ENCODE data around the gene TMPRSS6. TPM values are rescaled to one million over a fixed set of nuclear protein-coding genes. Genes with fewer than 3 reads are reported as not detected.

TMPRSS6 gene
- total and polyA plus RNA-seq, 12 donors = under 0.01 to 1.2 (median 0.08) TPM; not detected in 7

GRCh38 chr22:37052386-37053309 is 56.9 kb downstream of the TMPRSS6 start:
- intact Hi-C loops (cut with DNase I) = no loop called here
- Histone ChIP-seq H3K9me3 (replicated peaks in 1 of 3) (no peaks in the 10 kb centered on the region), H3K36me3 (replicated peaks in 1 of 2) (peaks cover 0 to 17% of the 10 kb centered on the region in 2 donors), H3K27me3 (no peaks in the 10 kb centered on the region), H3K27ac (no peak overlapping the region), H3K4me3 (peak overlapping the region in 2 of 4 donors; percentile 54 to 60), H3K4me1 (replicated peaks in 1 of 2) (peaks cover 9 to 13% of the 10 kb centered on the region in 2 donors)
- TF ChIP-seq CTCF (IDR thresholded peaks at IDR 0.05) (no peak), POLR2A (IDR thresholded peaks at IDR 0.05) (no peak)
- 68 to 98% (median 74%) methylated on average over 8 to 25 of the region's 25 CpGs for WGBS, 4 donors
- DNase-seq = no peak

DNA sequence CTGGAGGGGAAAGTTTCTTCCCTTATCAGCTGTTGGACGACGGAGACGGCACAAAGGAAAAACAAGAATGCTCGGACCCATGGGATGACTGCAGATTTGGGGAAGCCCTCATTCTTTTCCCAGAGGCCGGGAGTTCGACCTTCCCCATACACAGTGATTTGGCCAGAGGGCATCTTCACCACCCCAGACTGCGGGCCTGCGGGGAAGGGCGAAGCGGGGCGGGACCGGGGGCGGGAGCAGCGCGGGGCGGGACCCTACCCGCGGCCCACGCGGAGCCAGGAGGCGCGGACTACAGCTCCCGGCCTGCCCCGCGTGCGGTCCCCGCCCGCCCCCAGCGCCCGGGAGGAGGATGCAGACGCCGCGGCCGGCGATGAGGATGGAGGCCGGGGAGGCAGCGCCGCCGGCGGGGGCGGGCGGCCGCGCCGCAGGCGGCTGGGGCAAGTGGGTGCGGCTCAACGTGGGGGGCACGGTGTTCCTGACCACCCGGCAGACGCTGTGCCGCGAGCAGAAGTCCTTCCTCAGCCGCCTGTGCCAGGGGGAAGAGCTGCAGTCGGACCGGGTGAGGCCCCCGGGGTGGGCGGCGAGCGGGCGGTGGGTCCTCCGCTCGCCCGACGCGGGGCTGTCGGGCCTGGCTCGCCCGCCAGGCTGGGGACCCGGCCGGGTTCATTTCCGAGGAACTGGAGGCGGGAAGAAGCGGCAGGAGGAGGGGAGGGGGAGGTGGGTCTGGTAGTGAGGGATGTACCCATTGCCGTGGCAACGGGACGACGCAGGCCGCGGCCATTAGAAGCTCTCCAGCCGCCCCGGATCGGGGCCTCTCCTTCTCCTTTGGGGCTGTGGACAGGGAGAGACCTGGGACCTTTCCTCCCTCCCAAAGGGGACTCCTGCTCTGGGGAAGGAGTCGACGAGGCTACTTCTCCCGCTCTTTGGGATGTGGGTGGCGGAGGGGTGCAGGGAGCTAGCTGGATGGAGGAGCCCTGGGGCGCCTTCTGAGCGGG is 57.8 kb downstream of the TMPRSS6 start, which contains the start of gene KCTD17:
Gene KCTD17, plus strand, starts transcription at position 352 of the 995 bp plus-strand sequence. Its CDS starts 19 bp downstream, at position 371.
- peak in 1 of 6 experiments; percentile 8 for TF ChIP-seq CTCF (IDR thresholded peaks at IDR 0.05)
- peak in 1 of 2 donors; percentile 22 for TF ChIP-seq POLR2A (IDR thresholded peaks at IDR 0.05)
- DNase-seq = peak; percentile 49 to 73 (median 66)
- WGBS, 4 donors = 3 to 15% (median 5%) methylated on average over 13 to 89 of the region's 89 CpGs

DNA sequence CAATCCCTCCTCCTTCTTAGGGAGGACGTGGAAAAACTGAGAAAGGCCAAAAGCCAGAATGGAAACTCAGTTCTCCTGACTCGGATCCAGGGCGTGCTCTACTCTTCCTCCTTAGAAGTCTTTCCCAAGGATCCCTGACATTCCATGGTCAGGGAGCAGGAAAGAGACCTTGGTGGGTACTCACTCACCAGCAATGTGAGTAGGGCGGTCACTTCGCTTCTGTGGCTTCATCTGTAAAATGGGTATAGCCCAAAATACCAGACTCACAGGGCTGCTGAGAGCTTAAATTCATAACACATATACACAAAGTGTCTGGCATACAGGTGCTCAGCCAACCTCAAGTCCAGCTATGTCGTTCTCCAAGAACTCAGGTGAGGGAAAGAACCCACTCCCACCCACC is 58.6 kb downstream of the TMPRSS6 start:
- 64 to 74% (median 68%) methylated on average over 6 of the region's 6 CpGs for whole genome bisulfite sequencing, 4 donors
- peak overlapping the region in 2 of 5 donors; percentile 44 to 76 for H3K27ac ChIP-seq
- peaks cover 9 to 13% of the 10 kb centered on the region in 2 donors for H3K4me1 ChIP-seq (replicated peaks in 1 of 2)
- TF ChIP-seq CTCF (IDR thresholded peaks at IDR 0.05) (no peak), POLR2A (IDR thresholded peaks at IDR 0.05) (no peak)
- intact Hi-C loops (cut with DNase I) = no loop called here
- no peaks in the 10 kb centered on the region for H3K9me3 ChIP-seq (replicated peaks in 1 of 3)
- H3K27me3 ChIP-seq = no peaks in the 10 kb centered on the region
- DNase-seq = no peak
- H3K36me3 ChIP-seq (replicated peaks in 1 of 2) = peaks cover 0 to under 1% of the 10 kb centered on the region in 2 donors
- H3K4me3 ChIP-seq = no peak overlapping the region

More for the DNA sequence above, 57.8 kb downstream of the TMPRSS6 start, which contains the start of gene KCTD17:
- peak within 1 kb of the TSS in 3 of 4 donors; percentile 40 to 60 (median 54) for H3K4me3 ChIP-seq
- H3K27ac ChIP-seq = peak within 1 kb of the TSS in 2 of 5 donors; percentile 44 to 76
- H3K27me3 ChIP-seq = no peaks in the 10 kb centered on the region
- intact Hi-C loops (cut with DNase I) = no loop called here
- H3K9me3 ChIP-seq (replicated peaks in 1 of 3) = no peaks in the 10 kb centered on the region
- H3K36me3 ChIP-seq (replicated peaks in 1 of 2) = peaks cover 0 to 9% of the 10 kb centered on the region in 2 donors
- peaks cover 9 to 13% of the 10 kb centered on the region in 2 donors for H3K4me1 ChIP-seq (replicated peaks in 1 of 2)

Data from adrenal gland (tissue), 12 donors.